Measurements from ENCODE around the gene ANAPC15. TPM values are rescaled to one million over a fixed set of nuclear protein-coding genes. Genes with fewer than 3 reads are reported as not detected.

Gene ANAPC15
- total RNA-seq, 2 donors from 2014 or later: 51.2 to 54.9 TPM

- Histone ChIP-seq H3K9ac (ENCODE audit: extremely low read depth, low read length, poor library complexity, severe bottlenecking) (no peak overlapping the region), H3K36me3 (ENCODE audit: control insufficient read depth, insufficient read depth, low read length) (no peaks in the 10 kb centered on the region), H3K4me1 (ENCODE audit: control insufficient read depth, insufficient read depth, low read length) (no peaks in the 10 kb centered on the region), H3K27ac (ENCODE audit: low read depth, low read length) (no peak overlapping the region), H3K4me3 (ENCODE audit: low read length) (no peak overlapping the region), H3K9me3 (ENCODE audit: control insufficient read depth, low read length) (no peaks in the 10 kb centered on the region), H3K27me3 (ENCODE audit: control insufficient read depth, insufficient read depth, low read length, poor library complexity, severe bottlenecking) (no peaks in the 10 kb centered on the region)
- Mint-ChIP-seq H3K27me3 (ENCODE audit: insufficient read depth) (peaks cover 19% of the 10 kb centered on the region), H3K27ac (no peak overlapping the region), H3K9me3 (no peaks in the 10 kb centered on the region), H3K4me3 (no peak overlapping the region), H3K4me1 (no peaks in the 10 kb centered on the region), H3K36me3 (ENCODE audit: low read depth) (no peaks in the 10 kb centered on the region)
- TF ChIP-seq CTCF (conservative IDR thresholded peaks at IDR 0.05): no peak
- no peak for DNase-seq
- WGBS, 2 experiments (ENCODE audit: insufficient coverage in 1 of 2, insufficient read length in 1 of 2): 65% methylated on average over 3 of the region's 3 CpGs; no CpG with 5 or more reads in 1 of the 2 experiments
These were observed 28.6 kb upstream of the ANAPC15 start for GRCh38 chr11:72141066-72141465.

GRCh38 chr11:72140661-72141060 is 28.2 kb upstream of the ANAPC15 start:
- WGBS, 2 experiments (ENCODE audit: insufficient coverage in 1 of 2, insufficient read length in 1 of 2): 90 to 100% methylated on average over 1 to 2 of the region's 2 CpGs
- H3K9ac ChIP-seq (ENCODE audit: extremely low read depth, low read length, poor library complexity, severe bottlenecking): no peak overlapping the region
- H3K4me1 Mint-ChIP-seq: no peaks in the 10 kb centered on the region
- no peak overlapping the region for H3K27ac ChIP-seq (ENCODE audit: low read depth, low read length)
- no peaks in the 10 kb centered on the region for H3K27me3 ChIP-seq (ENCODE audit: control insufficient read depth, insufficient read depth, low read length, poor library complexity, severe bottlenecking)
- DNase-seq: no peak
- H3K4me3 ChIP-seq (ENCODE audit: low read length): no peak overlapping the region
- no peaks in the 10 kb centered on the region for H3K9me3 ChIP-seq (ENCODE audit: control insufficient read depth, low read length)
- H3K4me3 Mint-ChIP-seq: no peak overlapping the region
- H3K27me3 Mint-ChIP-seq (ENCODE audit: insufficient read depth): peaks cover 21% of the 10 kb centered on the region
- no peaks in the 10 kb centered on the region for H3K9me3 Mint-ChIP-seq
- TF ChIP-seq CTCF (conservative IDR thresholded peaks at IDR 0.05): no peak
- no peaks in the 10 kb centered on the region for H3K4me1 ChIP-seq (ENCODE audit: control insufficient read depth, insufficient read depth, low read length)
- no peaks in the 10 kb centered on the region for H3K36me3 ChIP-seq (ENCODE audit: control insufficient read depth, insufficient read depth, low read length)
- H3K36me3 Mint-ChIP-seq (ENCODE audit: low read depth): no peaks in the 10 kb centered on the region
- H3K27ac Mint-ChIP-seq: no peak overlapping the region

DNA sequence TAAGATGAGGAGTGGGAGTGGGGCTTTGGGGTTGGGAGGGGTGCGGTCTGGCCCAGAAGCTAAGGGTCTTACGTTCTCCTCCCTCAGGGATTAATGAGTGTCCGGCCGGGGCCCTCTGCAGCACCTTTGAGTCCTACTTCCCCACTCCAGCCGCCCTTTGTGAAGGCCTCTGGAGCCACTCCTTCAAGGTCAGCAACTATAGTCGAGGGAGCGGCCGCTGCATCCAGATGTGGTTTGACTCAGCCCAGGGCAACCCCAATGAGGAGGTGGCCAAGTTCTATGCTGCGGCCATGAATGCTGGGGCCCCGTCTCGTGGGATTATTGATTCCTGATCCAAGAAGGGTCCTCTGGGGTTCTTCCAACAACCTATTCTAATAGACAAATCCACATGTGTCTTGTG is 27.0 kb upstream of the ANAPC15 start:
- H3K27ac Mint-ChIP-seq: no peak overlapping the region
- H3K36me3 Mint-ChIP-seq (ENCODE audit: low read depth): no peaks in the 10 kb centered on the region
- no peak for DNase-seq
- Histone ChIP-seq H3K9me3 (ENCODE audit: control insufficient read depth, low read length) (no peaks in the 10 kb centered on the region), H3K27me3 (ENCODE audit: control insufficient read depth, insufficient read depth, low read length, poor library complexity, severe bottlenecking) (no peaks in the 10 kb centered on the region), H3K4me3 (ENCODE audit: low read length) (no peak overlapping the region), H3K9ac (ENCODE audit: extremely low read depth, low read length, poor library complexity, severe bottlenecking) (no peak overlapping the region), H3K27ac (ENCODE audit: low read depth, low read length) (no peak overlapping the region), H3K36me3 (ENCODE audit: control insufficient read depth, insufficient read depth, low read length) (no peaks in the 10 kb centered on the region), H3K4me1 (ENCODE audit: control insufficient read depth, insufficient read depth, low read length) (no peaks in the 10 kb centered on the region)
- no peak for TF ChIP-seq CTCF (conservative IDR thresholded peaks at IDR 0.05)
- H3K9me3 Mint-ChIP-seq: no peaks in the 10 kb centered on the region
- no peak overlapping the region for H3K4me3 Mint-ChIP-seq
- H3K27me3 Mint-ChIP-seq (ENCODE audit: insufficient read depth): peaks cover 21% of the 10 kb centered on the region
- H3K4me1 Mint-ChIP-seq: no peaks in the 10 kb centered on the region
- 95 to 100% methylated on average over 4 to 11 of the region's 11 CpGs for WGBS, 2 experiments (ENCODE audit: insufficient coverage in 1 of 2, insufficient read length in 1 of 2)
